Measurements from ENCODE around the gene MIPOL1.

DNA sequence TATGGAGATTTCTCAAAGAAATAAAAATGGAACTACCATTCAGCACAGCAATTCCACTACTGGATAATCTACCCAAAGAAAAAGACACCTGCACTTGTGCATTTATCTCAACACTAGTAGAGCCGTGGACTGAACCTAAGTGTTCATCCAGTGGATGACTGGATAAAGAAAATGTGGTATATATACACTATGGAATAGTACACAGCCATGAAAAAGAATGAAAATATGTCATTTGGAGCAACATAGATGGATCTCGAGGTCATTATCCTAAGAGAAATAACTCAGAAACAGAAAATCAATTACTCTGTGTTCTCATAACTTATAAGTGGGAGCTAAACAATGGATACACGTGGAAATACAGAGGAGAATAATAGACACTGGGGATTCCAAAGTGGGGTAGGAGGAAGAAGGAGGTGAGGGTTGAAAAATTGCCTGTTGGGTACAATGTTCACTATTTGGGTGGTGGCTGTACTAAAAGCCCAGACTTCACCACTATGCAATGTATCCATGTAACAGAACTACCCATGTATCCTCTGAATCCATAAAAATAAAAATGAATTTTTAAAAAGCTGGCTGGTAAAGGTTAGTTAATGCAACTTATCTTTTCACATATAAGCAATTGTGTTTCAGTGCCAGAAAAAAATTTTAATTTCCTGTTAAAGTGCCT lies 266.6 kb downstream of the MIPOL1 start:
- TF ChIP-seq, protein P1, sequence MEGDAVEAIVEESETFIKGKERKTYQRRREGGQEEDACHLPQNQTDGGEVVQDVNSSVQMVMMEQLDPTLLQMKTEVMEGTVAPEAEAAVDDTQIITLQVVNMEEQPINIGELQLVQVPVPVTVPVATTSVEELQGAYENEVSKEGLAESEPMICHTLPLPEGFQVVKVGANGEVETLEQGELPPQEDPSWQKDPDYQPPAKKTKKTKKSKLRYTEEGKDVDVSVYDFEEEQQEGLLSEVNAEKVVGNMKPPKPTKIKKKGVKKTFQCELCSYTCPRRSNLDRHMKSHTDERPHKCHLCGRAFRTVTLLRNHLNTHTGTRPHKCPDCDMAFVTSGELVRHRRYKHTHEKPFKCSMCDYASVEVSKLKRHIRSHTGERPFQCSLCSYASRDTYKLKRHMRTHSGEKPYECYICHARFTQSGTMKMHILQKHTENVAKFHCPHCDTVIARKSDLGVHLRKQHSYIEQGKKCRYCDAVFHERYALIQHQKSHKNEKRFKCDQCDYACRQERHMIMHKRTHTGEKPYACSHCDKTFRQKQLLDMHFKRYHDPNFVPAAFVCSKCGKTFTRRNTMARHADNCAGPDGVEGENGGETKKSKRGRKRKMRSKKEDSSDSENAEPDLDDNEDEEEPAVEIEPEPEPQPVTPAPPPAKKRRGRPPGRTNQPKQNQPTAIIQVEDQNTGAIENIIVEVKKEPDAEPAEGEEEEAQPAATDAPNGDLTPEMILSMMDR (IDR thresholded peaks at IDR 0.05), result no peak
- no peak for TF ChIP-seq EP300 (IDR thresholded peaks at IDR 0.05; ENCODE audit: low read depth)
- no peak for TF ChIP-seq POLR2AphosphoS5 (IDR thresholded peaks at IDR 0.05)
- TF ChIP-seq POLR2A (IDR thresholded peaks at IDR 0.05), result no peak
